NCI-H460 (cell line): ENCODE data around the gene PRRG3. TPM values are rescaled to one million over a fixed set of nuclear protein-coding genes. Genes with fewer than 3 reads are reported as not detected.

Experiments
- DNase-seq: peaks from one replicate; pipeline ENCODE4 v3.0.0-alpha.2; 2016; ENCODE audit warnings: low read depth; ENCODE audit errors: extremely low read depth
- total RNA-seq: library from RNA; depleted of rRNA; stranded (reverse); fragments of >200 nt; shearing (Covaris generic); gene quantifications from 2 replicates; pipeline ENCODE4 v1.2.3, GENCODE V29; 2014; rRNA removed

PRRG3 gene
- total RNA-seq, 1 experiment from 2014 or later, result not detected

DNA sequence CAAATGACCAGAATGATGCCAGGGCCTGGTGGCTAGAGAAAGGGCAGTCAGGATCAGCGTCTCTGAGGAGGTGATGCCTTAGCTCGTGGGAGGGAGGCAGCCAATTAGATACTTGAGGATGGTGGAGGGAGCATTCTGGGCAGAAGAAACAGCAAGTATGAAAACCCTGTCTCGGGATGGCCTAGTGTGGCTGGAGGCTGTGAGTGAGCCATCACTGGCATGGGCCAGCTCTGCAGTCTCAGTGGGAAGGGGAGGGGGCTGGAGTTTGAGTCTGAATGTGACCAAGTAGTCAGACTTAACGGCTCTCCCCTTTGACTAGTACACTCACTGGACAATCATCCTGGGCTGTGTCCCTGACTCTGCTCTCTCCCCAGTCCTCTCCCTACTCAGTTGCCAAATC, 46.3 kb downstream of the PRRG3 start:
- no peak for DNase-seq

DNA sequence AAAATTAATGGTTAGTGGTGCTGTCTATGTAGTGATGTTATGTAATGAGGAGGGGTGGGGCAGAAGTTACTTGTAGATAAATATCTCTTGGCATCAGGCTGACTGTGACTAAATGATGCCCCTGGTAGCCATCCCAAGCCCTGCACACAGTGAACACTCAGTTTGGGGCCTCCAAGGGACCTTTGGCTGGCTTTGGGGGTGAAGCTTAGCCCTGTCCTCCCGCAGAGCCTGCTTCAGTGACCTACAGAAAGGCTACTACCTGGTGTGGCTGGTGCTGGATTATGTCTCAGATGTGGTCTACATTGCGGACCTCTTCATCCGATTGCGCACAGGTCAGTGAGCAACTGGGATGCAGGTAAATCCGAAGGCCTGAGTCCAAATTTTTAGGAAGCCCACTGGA, 47.1 kb downstream of the PRRG3 start:
- DNase-seq, result no peak

DNA sequence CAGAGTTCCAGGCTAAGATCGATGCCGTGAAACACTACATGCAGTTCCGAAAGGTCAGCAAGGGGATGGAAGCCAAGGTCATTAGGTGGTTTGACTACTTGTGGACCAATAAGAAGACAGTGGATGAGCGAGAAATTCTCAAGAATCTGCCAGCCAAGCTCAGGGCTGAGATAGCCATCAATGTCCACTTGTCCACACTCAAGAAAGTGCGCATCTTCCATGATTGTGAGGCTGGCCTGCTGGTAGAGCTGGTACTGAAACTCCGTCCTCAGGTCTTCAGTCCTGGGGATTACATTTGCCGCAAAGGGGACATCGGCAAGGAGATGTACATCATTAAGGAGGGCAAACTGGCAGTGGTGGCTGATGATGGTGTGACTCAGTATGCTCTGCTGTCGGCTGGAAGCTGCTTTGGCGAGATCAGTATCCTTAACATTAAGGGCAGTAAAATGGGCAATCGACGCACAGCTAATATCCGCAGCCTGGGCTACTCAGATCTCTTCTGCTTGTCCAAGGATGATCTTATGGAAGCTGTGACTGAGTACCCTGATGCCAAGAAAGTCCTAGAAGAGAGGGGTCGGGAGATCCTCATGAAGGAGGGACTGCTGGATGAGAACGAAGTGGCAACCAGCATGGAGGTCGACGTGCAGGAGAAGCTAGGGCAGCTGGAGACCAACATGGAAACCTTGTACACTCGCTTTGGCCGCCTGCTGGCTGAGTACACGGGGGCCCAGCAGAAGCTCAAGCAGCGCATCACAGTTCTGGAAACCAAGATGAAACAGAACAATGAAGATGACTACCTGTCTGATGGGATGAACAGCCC, 48.6 kb downstream of the PRRG3 start:
- DNase-seq, result no peak

DNA sequence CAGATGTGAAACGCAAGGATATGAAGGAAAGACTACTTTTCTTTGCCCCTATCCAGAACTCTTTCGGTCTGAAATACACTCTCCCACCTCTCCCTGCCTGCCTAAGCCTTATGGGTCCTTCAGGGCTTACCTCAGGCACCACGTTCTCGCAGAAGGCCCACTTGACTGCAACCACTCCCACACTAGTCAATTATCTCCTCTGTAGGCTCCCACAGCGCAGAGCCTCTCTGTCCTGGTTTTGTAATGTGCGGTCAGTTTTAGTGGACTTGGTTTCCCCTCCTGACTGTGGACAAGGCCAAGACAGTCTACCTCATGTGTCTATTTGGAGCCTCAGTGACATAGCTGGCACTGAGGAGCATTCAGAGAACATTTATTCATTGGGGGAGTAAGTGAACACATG, 50.4 kb downstream of the PRRG3 start:
- DNase-seq, result no peak

DNA sequence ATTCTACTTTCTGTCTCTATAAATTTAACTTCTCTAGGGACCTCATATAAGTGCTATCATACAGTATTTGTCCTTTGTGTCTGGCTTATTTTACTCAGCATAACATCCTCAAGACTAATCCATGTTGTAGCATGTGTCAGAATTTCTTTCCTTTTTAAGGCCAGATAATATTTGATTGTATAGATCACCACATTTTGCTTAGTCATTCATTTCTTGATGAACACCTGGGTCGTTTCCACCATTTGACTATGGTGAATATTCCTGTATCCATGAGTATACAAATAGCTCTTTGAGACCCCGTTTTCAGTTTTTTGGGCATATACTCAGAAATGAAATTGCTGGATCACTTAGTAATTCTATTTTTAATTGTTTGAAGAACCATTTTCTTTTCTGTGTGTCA, 51.2 kb downstream of the PRRG3 start:
- DNase-seq, result no peak

DNA sequence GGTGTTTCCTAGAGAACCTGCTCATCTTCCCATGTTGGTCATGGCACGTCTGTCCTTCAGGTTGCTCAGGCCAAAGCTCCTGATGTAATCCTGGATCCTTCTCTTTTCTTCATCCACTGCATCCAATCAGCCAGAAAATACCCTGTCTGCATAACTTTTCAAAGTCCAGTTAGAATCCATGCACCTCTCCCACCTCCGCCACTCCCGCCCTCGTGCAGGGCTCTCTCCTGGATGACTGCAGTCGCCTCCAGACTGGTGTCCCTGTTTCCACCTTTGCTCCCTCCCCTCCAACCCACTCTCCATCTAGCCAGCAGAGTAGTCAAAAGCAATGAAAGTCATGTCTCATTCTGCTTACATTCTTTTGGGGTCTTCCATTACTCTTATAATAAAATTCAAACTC, 55.3 kb downstream of the PRRG3 start:
- DNase-seq, result no peak

DNA sequence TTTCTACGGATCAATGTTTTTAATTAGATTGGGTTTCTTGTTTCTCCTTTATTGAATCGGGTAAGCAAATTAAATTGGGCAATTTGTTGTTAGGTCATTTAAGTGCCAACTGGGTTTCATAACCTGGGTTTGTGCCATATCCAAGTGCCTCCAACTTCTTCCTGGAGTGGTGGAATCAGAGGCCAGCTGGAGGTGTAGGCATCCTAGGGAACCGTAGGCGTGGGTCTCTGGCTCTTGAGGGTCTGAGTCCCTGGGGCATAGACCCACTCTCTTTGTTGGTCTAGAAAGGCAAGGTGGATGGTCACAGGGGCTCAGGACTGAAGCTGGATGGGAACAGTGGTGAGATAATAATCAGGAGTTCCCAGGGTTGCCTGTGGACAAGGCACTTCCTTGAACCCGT, 57.6 kb downstream of the PRRG3 start:
- no peak for DNase-seq

DNA sequence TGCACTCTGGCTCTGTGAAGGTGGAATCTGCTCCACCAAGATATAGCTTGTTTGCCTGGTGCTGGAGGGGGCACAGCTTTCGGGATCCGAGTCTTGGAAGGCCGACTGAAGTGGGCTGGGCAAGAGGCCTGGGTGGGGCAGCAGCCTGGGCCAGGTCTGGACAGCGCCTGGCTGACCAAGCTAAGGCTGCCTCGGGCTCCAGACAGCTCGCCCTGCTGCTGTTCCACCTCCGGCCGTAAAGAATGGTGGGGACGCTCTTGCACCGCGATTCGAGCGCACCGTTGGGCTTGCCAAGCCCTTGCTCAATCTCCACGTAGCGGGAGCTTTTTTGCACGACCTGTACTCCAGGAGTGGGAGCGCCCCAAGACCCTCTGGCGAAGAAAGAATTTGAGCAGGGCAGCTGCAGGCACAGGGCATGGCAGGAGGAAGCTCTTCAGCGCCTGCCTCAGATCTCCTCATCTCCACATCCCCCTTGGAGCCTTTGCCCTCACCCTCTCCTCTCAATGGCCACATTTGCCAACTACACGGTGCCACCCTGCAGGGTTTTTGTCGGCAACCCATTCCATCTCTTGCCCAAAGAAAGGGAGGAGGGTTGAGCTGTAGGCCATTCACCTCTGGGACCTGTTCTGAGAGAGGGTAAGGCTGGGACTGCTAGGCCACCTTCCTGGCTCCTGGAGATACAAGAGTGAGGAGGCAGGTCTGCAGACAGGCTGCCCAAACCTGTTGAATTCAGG, 58.2 kb downstream of the PRRG3 start:
- DNase-seq, result peak; percentile 48

DNA sequence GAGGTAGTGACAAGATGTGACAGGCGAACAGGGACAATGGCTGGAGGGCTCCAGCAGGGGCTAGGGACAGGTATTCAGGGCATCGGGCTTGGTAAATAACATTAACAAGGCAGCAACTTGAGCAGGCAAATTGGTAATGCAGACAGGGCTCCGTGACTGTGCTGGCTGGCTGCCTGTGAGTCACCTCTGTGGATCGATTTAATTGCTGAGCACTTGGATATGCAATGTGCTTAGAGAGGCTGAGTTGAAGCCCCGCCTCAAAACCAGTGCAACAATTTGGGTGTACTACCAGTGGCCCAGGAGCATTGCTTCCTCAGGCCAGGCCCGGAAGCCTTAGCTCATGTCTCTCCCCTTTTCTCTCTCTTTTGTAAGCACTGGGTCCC, 58.8 kb downstream of the PRRG3 start:
- DNase-seq, result no peak

DNA sequence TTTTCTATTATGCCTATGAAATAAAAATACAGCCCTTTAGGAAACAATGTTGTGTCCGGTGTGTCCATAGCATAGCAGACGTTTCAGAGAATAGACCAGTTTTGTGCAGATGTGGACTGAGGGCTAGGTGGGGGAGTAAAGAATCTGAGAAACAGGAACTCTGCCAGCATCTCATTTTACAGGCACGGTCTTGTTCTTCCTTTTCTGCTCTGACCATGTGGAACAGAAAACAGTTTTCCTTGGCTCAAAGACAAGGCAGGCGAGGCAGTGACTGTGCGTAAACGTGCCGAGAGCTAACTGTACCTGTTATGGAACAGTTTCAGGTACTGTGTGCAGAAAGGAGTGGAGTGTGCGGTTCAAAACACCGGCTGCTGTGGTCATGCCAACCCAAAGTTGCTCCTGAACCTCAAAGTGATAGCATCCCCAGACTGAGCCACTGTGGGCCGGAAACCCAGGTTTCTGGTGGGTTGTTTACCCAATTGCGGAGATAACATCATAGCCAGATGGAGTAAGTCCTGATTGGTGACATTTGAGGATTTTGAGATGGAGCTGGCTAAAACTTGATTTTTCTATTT, 59.5 kb downstream of the PRRG3 start:
- no peak for DNase-seq

Other genes with a start within 250 kb of the PRRG3 start
- not detected in 2 replicates for gene PASD1, start 131.8 kb upstream of the PRRG3 start, total RNA-seq
- gene FATE1, start 20.6 kb downstream of the PRRG3 start, total RNA-seq, result not detected in 2 replicates
- not detected in 2 replicates for gene CNGA2, start 39.3 kb downstream of the PRRG3 start, total RNA-seq
- not detected in 2 replicates for gene MAGEA4, start 217.4 kb downstream of the PRRG3 start, total RNA-seq